ENCODE results near the gene CAPSL. TPM values are rescaled to one million over a fixed set of nuclear protein-coding genes. Genes with fewer than 3 reads are reported as not detected.

Gene CAPSL
- total and polyA plus RNA-seq, 2 experiments from 2014 or later = 0.73 TPM; not detected in 1

GRCh38 chr5:35861718-35862117, 76.7 kb downstream of the CAPSL start (continued):
- TF ChIP-seq REST (IDR thresholded peaks at IDR 0.05; ENCODE audit: unreplicated experiment) = no peak
- no peak for TF ChIP-seq ZNF462 (CRISPR knock-in tag; IDR thresholded peaks at IDR 0.05)
- TF ChIP-seq POLR2AphosphoS5 (IDR thresholded peaks at IDR 0.05; ENCODE audit: low read depth) = no peak

- H3K9me3 Mint-ChIP-seq = peaks cover 14% of the 10 kb centered on the region; the same call in 2 of the 3 replicates
- H3K27ac Mint-ChIP-seq = no peak overlapping the region
- no peaks in the 10 kb centered on the region; the same call in 2 of the 3 replicates for H3K36me3 Mint-ChIP-seq (ENCODE audit: low read depth)
- no peak overlapping the region for H2AFZ ChIP-seq
- no peaks in the 10 kb centered on the region for H4K20me1 ChIP-seq (replicated peaks; ENCODE audit: insufficient read depth)
- H3K27me3 Mint-ChIP-seq (ENCODE audit: insufficient read depth, low read depth, poor library complexity) = no peaks in the 10 kb centered on the region
- no peaks in the 10 kb centered on the region for H3K27me3 ChIP-seq (ENCODE audit: insufficient read depth)
- H3F3A ChIP-seq (replicated peaks; ENCODE audit: low read depth) = no peaks in the 10 kb centered on the region
- H3K4me1 Mint-ChIP-seq = peaks cover 28% of the 10 kb centered on the region
- ATAC-seq (no peak), DNase-seq (ENCODE audit: low spot score) (peak; percentile 8)
- no peak overlapping the region for H3K4me3 Mint-ChIP-seq
- H3K36me3 ChIP-seq (ENCODE audit: insufficient read depth) = no peaks in the 10 kb centered on the region
- peaks cover 7% of the 10 kb centered on the region for H3K9me2 ChIP-seq (ENCODE audit: insufficient read depth)
- H3K4me2 ChIP-seq = no peak overlapping the region
- no peaks in the 10 kb centered on the region for H3K79me2 ChIP-seq (replicated peaks; ENCODE audit: insufficient read depth)
- H3K27ac ChIP-seq (ENCODE audit: low read depth) = no peak overlapping the region
- H3K4me1 ChIP-seq (ENCODE audit: insufficient read depth) = peaks cover 41% of the 10 kb centered on the region
- H3K4me3 ChIP-seq = no peak overlapping the region
- TF ChIP-seq ZNF114 (CRISPR knock-in tag; IDR thresholded peaks at IDR 0.05) (no peak), REST (IDR thresholded peaks at IDR 0.05; ENCODE audit: unreplicated experiment) (no peak), POLR2AphosphoS5 (IDR thresholded peaks at IDR 0.05; ENCODE audit: low read depth) (no peak), EZH2 (IDR thresholded peaks at IDR 0.05; ENCODE audit: low read depth, unreplicated experiment) (no peak)
Measured at GRCh38 chr5:35860686-35861085, 77.7 kb downstream of the CAPSL start.
